Measurements from ENCODE around the gene WFS1.

WFS1 gene

DNA sequence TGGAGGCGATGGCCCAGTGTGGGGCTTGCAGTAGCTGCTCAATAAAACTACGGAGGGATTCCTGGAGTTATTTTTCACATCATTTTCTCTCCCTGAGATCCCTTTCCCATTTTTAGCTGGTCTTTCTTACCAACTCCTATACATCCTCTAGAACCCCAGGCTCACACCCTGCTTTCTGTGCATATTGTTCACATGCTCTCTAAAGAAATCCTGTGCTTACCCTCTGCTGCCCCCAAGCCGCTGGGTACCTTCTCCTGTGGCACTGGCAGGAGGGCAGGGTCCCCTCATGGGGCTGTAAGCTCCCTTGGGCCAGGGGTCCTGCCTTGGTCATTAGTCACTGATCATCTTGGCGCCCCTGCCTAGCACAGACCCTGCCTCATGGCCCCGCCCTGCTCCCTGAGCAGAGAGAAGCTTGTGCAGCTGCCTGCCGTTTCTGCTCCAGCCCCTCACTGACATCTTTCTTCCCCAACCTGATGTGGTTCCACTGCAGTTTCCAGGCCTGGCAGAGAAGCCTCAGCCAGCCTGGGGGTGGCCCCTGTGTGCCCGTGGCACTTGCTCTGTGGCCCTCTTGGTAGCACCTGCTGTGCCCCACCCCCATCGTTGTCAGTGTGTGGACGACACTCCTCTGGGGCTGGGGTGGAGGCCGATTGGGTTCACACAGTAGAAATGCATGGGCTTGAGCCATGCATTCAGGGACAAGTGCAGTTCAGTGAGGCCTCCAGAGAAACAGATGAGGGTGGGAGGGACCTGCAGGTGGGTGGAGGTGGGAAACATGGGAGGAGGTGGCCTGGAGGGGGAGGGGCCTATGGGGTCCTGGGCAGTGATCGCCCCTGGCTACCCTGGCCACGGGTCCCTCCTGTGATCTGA, 69.5 kb downstream of the WFS1 start:
- DNase-seq (ENCODE audit: low read depth) = no peak

DNA sequence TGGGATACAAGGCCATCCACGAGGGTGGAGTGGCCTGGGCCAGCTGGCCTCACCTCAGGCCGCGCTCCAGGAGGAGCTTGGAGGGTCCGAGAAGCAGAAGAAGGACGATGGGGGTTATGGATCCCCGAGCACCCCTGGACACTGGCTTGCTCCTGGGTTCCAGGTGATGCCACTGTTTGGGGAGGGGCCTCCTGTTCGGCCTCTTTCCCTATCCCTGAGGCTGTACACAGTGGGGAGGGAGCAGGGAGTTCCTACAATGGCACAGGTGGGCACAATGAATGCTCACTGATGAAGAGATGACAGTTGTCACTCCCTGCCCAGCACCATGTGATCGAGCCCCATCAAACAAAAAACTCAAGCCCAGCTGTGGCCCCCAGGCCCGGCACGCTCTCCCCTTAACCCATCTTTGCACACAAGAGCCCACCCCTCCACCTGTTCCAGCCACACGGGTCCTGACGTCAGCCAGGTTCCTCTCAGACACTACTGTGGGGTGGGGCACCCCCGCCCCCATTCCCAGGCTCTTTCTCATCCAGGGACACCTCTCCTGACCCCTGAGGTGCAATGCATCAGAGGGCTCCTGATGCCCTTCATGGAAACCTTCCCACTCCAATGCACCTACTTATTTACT, 70.3 kb downstream of the WFS1 start:
- DNase-seq (ENCODE audit: low read depth) = no peak

DNA sequence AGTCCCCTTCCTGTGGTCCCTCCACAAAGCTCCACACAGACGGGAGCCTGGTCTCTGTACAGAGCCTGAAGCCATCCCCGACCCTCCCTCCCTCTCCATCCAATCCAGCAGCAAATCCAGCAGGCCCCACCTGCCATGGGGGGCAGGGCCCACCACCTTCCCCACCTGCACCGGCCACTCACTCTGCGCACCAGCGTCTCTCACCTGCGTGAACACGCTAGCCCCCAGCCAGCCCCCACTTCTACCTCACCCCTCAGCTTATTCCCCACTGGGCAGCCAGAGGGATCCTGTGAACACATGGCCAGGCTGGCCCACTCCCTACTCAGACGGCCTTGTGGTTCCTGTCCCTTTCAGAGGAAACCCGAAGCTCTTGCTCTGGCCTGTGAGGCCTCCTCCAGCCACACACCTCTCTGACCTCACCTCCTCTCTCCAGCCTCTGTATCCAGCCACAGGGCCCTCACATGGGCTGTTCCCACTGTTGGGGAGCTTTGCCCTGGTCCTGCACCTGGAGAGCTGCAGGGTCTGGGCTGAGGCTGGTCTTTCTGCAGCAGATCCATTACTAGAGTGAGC, 70.9 kb downstream of the WFS1 start:
- no peak for DNase-seq (ENCODE audit: low read depth)

DNA sequence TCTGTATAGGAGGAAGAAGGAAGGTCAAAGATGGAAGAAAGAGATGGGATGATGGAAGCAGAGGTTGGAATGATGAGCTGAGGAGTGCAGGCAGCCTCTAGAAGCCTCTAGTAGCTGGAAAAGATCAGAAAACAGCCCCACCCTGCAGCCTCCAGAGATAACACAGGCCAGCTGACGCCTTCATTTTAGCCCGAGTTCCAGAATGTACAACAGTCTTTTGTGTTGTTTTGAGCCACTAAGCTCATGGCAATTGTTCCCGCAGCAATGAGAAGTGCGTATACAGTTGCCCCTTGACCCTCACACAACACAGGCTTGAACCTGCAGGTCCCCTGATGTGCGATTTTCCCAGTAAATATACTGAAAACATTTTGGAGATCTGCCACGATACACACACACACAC, 72.0 kb downstream of the WFS1 start:
- DNase-seq (ENCODE audit: low read depth) = no peak

DNA sequence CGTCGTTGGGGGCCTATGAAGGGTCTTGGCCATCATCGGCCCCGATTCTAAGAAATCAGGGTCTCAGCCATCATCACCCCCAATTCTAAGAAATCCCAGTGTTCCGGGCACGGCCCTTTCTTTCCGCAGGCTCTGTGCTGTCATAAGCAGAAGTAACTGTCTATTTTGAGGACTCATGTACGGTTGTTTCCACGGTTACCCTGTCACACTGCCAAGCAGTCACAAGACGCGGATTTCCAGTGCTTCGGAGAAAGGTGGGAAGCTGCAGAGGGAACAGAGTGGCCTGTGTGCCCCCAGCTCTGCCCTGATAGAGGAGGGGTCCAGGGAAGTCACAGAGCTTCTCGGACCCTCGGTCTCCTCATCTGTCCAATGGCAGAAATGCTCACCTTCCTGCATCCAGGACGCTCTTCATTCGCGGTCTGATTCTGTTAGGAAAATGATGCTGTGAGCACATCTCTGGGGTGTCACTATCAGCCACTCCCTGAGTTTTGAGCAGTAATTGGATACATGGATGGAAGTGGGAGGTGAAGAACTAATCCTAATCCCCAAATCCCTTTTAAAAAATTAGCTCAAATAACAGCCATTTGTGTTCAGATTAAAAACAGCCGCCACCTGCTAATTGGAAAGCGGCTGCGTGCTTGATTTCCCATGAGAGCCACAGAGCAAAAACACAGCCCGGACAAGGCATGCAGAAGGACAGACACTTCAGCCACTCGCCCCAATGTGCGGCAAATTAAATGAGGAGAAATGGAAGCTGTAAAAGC, 73.1 kb downstream of the WFS1 start:
- DNase-seq (ENCODE audit: low read depth) = no peak

DNA sequence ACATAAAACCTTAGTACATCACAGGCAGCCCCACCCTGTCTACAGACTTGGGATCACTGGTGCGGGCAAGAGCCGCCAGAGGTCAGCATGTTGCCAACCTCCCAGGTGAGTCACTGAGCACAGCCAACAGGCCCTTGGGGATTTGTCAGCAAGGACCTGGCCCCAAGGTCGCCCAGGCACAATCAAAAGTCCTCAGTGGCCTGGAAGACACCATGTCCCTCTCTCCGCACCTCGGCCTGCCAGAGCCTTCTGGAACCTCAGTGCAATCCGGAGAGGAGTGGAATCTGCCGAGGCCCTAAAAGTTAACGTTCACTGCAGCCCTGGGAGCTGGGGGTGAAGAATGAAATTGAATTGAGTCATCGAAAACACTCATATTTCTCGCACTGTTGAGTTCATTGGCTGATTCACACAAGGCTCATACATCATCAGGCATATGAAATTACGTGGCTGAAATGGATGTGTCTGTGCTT, 74.3 kb downstream of the WFS1 start:
- peak; percentile 87 for DNase-seq (ENCODE audit: low read depth)

DNA sequence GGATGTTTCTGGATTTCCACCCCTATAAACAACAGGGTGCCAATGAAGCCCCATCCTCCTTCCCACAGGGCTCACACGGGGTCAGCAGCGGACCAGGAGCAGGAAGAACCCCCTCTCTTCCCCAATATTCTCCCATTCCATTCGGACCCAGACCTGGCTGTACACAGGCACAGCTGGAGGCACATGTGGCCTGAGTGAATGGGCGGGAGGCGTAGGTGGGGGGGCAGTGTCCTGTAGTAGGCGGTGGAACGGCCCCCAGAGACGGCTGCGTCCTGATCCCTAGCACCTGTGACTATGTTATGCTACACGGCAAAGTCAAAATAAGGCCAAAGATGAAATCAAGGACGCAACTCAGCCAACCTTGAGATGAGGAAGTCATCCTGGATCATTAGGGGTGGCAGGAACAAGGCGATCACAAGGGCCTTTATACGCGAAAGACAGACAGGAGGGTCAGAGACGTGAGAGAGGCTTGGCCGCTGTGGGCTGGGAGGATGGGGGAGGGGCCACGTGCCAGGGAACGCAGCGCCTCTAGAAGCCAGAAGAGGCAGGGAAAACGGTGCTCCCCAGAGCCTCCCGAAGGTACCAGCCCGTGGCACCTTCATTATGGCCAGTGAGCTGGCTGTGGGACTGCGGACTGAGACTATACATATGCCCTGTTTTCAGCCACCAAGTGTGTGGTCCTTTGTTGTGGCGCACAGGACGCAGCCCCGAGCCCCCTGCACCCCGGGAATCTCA, 75.6 kb downstream of the WFS1 start:
- DNase-seq (ENCODE audit: low read depth) = no peak

DNA sequence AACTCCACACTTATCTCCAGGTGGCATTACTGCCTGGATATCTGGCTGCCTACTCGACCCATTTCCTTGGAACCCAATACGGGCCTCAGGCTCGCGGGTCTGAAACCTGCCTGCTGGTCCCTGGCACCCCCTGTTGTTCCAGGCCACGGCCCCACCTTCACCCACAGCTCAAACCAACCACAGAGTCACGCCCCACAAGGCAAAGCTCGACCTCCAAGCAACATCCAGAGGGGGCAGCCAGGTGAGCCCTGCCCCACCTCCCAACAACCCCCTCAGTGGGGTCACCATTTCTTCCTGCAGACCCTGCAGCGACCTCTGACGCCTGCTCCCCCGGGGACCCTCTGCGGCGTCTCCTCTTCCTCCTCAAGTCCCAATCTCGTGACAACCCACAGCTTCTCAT, 76.2 kb downstream of the WFS1 start:
- no peak for DNase-seq (ENCODE audit: low read depth)

DNA sequence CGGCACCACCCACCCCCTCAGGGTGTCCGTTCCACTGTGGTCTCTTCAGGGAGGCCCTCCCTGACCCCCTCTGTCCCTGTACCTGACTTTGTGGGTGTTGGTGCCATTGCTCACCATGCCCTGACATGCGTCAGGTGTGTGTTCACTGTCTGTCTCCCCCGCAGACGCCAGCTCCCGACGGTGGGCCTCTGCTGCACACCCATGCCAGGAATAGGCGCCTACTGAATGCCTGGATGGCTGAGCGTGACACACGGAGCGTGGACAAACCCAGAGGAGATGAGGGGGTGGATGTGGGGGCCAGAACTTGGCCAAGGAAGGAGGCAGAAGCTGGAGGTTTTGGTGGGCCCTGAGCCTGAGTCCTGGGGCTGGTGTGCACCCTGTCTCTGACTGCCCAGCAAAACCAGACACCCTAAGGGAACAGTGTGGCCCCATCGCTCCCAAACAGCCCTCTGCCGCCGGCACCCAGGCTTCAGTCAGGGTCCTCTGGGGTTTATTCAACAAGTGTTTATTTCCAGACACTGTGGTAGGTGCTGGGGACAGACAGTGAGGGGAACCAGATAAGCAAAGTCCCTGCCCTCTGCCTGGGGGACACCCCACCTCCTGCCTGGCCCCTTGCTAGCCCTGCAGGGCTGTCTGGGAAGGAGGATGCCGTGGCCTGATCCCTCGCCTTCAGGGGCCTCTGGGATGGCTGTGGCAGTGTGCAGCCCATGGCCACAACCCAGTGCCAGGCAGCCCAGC, 76.9 kb downstream of the WFS1 start:
- DNase-seq (ENCODE audit: low read depth) = no peak

DNA sequence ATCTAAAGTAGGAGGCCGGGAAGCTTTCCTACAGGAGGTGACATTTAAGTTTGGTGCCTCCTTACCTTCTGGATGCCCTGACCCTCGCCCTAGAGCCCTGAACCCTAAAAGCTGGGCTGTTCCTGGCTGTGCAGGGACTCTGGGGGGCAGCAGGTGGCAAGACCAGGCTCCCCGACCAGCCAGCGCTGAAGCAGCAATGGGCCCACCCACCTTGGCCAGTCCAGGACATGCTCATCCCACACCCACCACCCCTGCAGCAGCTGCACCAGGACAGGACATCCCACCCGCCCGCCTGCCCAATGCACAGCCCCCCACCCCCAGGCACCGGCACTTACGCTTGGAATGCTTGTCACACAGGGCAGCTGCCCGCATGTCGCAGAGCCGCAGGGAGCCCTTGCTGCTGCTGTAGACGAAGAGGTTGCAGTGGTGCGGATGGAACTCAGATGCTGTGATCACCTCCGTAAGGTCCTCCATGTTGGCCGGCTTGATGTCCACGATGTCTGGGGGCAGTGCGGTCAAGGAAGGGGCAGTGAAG, 77.9 kb downstream of the WFS1 start:
- no peak for DNase-seq (ENCODE audit: low read depth)

DNA sequence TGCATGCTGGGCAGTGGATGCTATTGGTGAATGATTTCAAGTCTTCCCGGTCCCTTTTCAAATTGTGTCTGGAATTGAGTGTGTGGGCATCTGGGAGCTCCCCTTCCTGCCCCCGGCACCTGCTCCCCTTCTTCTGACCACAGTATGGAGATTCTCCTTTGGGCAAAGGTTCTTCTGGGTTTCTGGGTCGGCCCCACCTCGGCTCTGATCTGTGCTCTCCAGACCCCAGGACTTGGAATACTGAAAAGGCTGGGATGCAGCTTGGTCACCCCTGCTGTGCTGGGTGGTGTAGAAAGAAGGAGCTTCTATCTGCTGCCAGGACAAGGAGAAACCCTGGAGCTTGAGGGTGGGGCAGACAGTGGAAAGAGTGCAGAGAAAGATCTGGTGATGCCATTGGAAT, 78.8 kb downstream of the WFS1 start:
- DNase-seq (ENCODE audit: low read depth) = no peak

DNA sequence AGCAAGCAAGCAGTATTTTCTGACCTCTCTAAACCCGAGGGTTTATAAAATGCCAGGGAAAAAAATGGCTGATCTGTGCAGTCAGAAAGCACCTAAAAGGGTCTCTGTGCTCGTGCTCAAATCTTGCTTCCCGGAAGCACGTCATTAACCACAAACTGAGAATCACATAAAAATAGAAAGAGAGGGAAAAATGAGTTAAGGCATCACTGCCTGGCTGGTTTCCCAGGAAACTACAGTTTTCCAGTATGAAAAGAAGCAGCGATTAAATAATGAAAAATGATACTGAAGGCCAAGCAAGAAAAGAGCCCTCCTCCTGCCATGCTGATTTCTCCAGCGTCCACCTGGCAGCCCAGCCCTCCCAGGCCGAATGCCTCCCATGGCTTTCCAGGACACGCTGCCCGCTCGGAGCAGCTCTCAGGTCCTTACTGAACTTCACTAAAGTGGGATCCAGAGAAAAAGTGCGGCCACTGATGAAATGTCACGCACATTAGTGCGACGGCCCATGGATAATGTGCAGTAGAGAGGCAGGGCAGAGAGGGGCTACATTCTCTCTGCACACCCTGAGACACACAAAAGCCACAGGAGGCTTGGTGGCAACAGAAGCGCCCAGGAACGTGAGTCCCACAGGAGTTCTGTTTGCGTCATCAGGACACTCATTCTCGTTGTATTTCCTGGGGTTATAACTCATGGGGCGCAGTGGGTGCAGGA, 80.4 kb downstream of the WFS1 start:
- DNase-seq (ENCODE audit: low read depth) = no peak

DNA sequence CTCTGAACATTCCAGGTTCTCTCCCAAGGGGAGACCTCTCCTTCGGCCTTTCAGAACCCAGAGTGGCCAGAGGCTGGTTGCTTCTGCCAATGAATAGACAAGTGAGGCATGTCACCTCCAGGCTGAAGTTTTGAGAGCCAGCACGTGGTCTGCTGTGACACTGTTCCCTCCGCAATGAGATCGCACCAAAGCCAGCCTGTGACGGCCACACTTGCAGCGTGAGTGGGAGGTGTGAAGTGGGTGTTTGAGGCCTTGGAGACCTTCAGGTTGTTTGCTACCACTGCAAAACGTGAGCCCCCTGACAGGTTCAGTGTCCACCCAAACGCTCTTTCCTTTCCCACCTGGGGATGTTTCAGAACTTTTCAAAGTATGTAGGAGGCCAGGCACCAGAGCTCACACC, 81.0 kb downstream of the WFS1 start:
- no peak for DNase-seq (ENCODE audit: low read depth)

DNA sequence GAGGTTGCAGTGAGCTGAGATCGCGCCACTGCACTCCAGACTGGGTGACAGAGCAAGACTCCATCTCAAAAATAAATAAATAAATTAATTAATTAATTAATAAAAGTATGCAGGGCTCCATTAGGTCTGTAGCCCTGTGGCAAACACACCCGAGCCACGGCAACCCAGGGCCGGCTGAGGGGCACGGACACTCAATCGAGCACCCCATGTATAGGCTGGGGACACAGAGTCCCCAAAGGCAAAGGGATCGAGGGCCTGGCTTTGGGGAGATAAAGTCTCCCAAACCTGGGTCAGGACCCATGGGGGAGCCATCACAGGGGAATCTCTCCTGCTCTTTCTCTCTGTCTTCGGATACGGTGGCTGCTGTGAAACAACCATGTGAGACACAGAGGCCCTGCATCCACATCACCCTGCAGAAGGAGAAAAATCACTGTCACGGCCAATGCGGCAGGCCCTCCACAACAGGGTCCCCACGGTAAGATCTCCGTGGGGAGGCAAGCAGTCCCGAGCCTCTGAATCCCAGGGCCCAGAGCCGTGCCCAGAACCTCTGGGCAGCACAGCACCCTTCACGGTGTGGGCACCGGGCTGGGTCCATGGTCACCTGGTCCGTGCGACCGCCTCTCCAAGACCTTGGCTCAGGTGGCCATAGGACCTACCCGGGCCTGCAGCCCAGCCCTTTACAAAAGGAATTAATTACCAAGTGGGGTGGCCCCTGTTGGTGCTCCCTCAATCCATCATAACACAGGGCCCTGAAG, 81.8 kb downstream of the WFS1 start:
- DNase-seq (ENCODE audit: low read depth) = no peak

DNA sequence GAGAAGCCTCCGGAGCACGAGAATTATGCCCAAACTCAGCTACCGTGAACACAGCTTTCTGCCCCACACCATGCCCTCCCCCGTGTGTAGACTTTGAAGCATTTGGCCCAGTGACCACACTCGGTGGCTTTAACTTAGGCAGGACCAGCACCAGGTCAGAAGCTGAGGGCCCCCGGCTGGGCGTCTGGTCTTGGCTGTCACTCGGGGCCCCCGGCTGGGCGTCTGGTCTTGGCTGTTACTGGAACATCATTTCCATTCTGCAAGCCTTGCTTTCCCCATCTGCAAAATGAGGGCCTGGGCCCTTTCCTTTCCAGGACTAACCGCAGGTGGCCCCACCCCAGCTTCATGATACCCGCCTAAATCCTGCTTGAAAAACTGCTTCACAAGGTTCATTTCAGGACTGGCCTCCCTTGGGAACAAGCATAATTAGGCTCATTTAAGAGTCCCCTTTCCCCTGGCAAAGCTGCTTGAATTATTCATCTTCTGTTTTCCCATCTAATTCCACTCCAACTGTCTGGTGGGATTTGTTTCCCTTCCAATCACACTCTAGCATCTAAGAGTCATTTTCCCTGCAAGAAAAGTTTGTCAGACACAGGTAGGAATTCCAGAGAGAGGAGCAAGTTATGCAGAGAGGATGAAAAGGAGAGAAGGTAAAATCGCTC, 82.5 kb downstream of the WFS1 start:
- DNase-seq (ENCODE audit: low read depth) = no peak

Measured in ELR (cell line).